GM10266 (cell line): ENCODE measurements around the gene TTYH2.

ENCODE experiments used
- DNase-seq: peaks from one replicate; pipeline ENCODE4 v3.0.0; 2012; ENCODE audit errors: extremely low spot score
- CTCF ChIP-seq: IDR thresholded peaks from 2 replicates; pipeline ENCODE4 v1.5.1; 2012; ENCODE audit warnings: mild to moderate bottlenecking, low read depth; ENCODE audit not compliant: control insufficient read depth, insufficient read depth; ENCODE audit errors: missing control alignments

TTYH2 gene

GRCh38 chr17:74292495-74292894, 79.1 kb downstream of the TTYH2 start:
- DNase-seq: no peak
- no peak for TF ChIP-seq CTCF

GRCh38 chr17:74295625-74296547, 82.5 kb downstream of the TTYH2 start:
- no peak for DNase-seq
- no peak for TF ChIP-seq CTCF

DNA sequence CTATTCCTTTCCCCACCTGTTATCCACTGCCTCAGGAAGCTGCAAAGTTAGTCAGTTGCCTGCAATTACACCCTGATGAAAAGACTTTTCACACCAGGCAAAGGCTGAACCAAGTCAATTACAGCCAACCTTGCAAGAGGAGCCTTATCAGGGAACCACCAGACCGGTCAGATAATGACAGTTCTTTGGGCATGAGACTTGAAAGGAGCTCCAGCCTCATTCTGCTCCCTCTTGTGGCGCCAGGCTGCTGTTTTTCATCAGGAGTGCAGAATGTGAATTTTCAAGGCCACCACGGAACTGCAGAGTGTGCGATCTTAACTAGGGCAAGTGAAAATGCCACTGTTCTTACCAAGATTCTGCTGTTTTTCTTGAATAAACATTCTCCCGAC, 83.2 kb downstream of the TTYH2 start:
- TF ChIP-seq CTCF: peak; percentile 55
- no peak for DNase-seq

- no peak for TF ChIP-seq CTCF
- DNase-seq: no peak
Measured at GRCh38 chr17:74297941-74298340, 84.6 kb downstream of the TTYH2 start.

- no peak for DNase-seq
- TF ChIP-seq CTCF: no peak
Measured at GRCh38 chr17:74298778-74299177, 85.4 kb downstream of the TTYH2 start.

DNA sequence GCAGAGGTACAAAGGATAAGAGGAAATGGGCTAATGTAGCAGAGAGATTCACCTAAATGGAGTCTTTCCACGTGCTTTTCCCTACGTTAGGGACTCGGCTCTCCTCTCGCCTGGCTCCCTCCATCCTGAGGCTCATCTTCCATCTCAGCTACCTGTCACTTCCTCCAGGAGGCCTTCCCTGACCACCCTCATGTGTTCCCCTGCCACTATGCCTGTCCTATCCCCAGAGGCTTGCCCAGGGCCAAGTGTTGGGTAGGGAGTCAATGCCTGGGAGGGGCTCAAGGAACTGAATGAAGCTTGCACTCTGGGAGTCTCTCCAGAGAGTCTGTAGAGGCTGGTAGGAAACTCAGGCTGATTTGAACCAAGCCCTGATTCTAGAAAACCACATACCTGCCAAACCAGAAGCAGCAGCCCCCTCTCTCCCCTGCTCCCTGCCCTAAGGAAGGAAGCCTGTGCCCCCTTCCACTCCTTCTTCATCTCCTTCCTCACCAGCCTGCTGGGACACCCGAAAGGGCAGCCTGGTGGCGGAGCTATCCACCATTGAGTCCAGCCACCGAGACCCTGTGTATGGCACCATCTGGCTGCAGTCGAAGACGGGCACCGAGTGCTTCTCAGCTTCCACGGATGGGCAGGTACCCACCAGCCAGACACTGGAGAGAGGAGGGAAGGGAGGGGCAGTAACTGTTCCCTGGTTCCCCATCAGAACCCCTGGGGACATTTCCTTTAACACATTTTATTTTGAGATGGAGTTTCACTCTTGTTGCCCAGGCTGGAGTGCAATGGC, 86.0 kb downstream of the TTYH2 start:
- DNase-seq: no peak
- TF ChIP-seq CTCF: no peak

DNA sequence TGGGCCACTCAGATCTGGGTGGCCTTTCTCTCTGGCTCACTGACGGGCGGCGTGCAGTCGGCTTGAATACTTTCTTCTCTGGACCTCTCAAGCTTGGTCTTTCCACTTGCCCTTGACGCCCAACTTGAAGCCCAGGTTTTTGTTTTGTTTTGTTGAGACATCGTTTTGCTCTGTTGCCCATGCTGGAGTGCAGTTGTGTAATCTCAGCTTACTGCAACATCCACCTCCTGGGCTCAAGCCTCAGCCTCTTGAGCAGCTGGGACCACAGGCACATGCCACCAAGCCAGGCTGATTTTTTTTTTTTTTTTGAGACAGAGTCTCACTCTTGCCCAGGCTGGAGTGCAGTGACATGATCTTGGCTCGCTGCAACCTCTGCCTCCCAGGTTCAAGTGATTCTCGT, 89.9 kb downstream of the TTYH2 start:
- DNase-seq: no peak

More for the DNA sequence above, 89.9 kb downstream of the TTYH2 start:
- no peak for TF ChIP-seq CTCF
